Camera-type eye (tissue), 1 donor: Measurements from ENCODE around the gene NFKBIB. TPM values are rescaled to one million over a fixed set of nuclear protein-coding genes. Genes with fewer than 3 reads are reported as not detected.

Experiments
- total RNA-seq: library from RNA; depleted of rRNA; stranded (reverse); fragments of >200 nt; gene quantifications from one replicate; pipeline ENCODE4 v1.2.3, GENCODE V29; 2014

NFKBIB gene, protein sequence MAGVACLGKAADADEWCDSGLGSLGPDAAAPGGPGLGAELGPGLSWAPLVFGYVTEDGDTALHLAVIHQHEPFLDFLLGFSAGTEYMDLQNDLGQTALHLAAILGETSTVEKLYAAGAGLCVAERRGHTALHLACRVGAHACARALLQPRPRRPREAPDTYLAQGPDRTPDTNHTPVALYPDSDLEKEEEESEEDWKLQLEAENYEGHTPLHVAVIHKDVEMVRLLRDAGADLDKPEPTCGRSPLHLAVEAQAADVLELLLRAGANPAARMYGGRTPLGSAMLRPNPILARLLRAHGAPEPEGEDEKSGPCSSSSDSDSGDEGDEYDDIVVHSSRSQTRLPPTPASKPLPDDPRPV
- total RNA-seq, result 9.3 TPM

GRCh38 chr19:38899447-38900201 lies at the start of gene NFKBIB, which contains the start of gene SIRT2:
Gene NFKBIB (plus strand): TSS chr19:38899969. CDS start chr19:38900033, 64 bp downstream.
Gene SIRT2 (minus strand): TSS chr19:38899618. CDS start chr19:38899521, 97 bp downstream.

GRCh38 chr19:38877781-38878574 lies 21.8 kb upstream of the NFKBIB start, which contains the start of gene RINL:
Gene RINL (minus strand): TSS chr19:38878275. CDS start chr19:38876742, 1,533 bp downstream.

DNA sequence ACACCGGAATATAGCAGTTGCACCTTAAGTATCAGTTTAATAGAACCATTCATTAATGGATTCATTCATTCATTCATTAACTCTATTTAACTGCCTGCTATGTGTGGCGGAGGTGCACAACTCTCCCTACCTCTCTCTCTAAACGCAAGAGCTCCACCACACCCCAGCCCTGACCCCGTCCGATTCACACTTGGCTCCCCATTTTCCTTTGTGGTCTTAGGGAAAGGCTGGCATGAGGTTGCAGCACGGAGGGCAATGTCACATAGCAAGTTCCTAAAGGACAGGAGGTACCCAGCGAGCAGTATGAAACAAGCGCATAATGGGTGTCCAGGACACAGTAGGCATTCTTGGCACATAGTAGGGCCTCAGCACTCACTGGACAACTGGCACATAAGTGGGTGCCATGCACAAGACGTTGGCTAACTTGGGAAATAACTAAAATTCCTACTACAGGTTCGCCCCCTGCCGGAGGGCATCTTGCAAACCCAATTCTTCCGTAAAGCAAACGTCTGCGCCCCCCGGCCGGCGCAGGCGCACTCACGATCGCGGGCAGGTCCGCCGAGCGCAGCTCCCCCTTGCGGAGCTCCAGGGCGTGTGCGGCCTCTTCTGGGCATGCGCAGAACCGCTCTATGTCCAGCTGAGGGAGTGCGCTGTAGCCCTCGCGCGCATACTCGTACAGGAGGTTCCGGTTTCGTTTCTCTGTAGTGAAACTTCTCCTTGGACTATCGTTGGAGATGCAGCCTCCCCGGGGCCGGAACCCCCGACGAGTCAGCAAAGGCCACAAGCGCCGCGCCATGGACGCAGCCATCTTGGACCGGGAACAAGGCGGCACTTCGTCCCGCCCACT lies 30.4 kb downstream of the NFKBIB start, which contains the start of gene SARS2:
Gene SARS2, minus strand, starts transcription at position 835 of the 847 bp plus-strand sequence. Its CDS starts 27 bp downstream, at position 808.

DNA sequence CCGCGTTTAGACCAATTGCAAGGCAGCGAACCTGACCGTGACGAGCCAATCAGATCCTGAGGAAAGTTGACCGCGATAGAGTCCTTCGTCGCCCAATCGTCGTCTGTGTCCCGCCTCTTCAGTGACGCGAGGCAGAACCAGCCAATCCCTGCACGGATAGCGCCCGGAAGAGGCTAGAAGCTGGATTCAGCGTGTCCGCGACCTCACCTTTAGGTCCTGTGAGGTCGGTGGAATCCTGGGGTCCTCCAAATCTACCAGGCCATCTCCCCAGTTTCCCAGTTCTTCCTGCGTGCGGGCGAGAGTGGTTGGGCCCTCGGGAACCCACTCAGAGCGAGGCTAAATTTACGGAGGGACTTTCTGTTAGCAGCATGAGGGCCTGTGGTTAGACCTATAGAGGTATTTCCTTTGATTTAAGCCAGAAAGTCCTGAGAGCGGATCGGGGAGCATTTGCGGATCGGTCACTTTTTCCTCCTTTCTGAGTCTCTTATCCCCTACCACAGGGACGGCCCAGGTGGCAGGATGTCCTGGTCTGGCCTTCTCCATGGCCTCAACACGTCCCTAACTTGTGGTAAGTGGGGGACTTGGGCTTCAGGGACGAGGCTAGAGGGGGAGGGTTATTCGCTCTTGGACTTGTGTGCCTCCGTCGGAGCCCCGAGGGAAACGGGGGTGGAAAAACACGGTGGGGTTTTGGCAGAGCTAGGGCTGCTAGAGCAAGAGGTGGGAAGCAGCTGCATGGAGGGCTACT lies 31.2 kb downstream of the NFKBIB start, which contains the start of gene MRPS12:
Gene MRPS12, plus strand, starts transcription at position 169 of the 745 bp plus-strand sequence. Its CDS starts 351 bp downstream, at position 520.

Other genes with a start within 250 kb of the NFKBIB start
- 0.38 TPM for gene CAPN12, start 155.5 kb upstream of the NFKBIB start, total RNA-seq
- gene LGALS7, start 126.5 kb upstream of the NFKBIB start, total RNA-seq, result not detected
- gene LGALS7B, start 110.8 kb upstream of the NFKBIB start, total RNA-seq, result 2.1 TPM
- 0.55 TPM for gene LGALS4, start 87.0 kb upstream of the NFKBIB start, total RNA-seq
- gene ECH1, start 68.2 kb upstream of the NFKBIB start, total RNA-seq, result 40.1 TPM
- gene HNRNPL, start 50.0 kb upstream of the NFKBIB start, total RNA-seq, result 278 TPM
- gene RINL, start 21.7 kb upstream of the NFKBIB start, total RNA-seq, result 3.3 TPM
- 57.0 TPM for gene SIRT2, start 351 bp upstream of the NFKBIB start, total RNA-seq
- gene CCER2, start 12.2 kb downstream of the NFKBIB start, total RNA-seq, result 1.6 TPM
- gene SARS2, start 30.8 kb downstream of the NFKBIB start, total RNA-seq, result 20.2 TPM
- 16.3 TPM for gene MRPS12, start 31.0 kb downstream of the NFKBIB start, total RNA-seq
- 25.0 TPM for gene FBXO17, start 75.8 kb downstream of the NFKBIB start, total RNA-seq
- 9.3 TPM for gene FBXO27, start 132.6 kb downstream of the NFKBIB start, total RNA-seq
- gene ACP7, start 184.4 kb downstream of the NFKBIB start, total RNA-seq, result not detected
- 31.8 TPM for gene PAK4, start 225.8 kb downstream of the NFKBIB start, total RNA-seq